ENCODE results near the gene ATF4. TPM values are rescaled to one million over a fixed set of nuclear protein-coding genes. Genes with fewer than 3 reads are reported as not detected.

Gene ATF4
- total and polyA plus RNA-seq, 2 of the 13 experiments (the other 11 are each of a cell fraction or from before 2014, with no cell fraction given), result 486 to 1,297 TPM

GRCh38 chr22:39478441-39478850 lies 41.9 kb upstream of the ATF4 start (continued):
- no peak for TF ChIP-seq ZNF619 (CRISPR knock-in tag; IDR thresholded peaks at IDR 0.05)
- TF ChIP-seq ARNTL (CRISPR knock-in tag; IDR thresholded peaks at IDR 0.05), result 0 out of 2 replicates have a peak, but pooled peaks have one; percentile 41
- TF ChIP-seq NR3C1 (CRISPR knock-in tag; IDR thresholded peaks at IDR 0.05), result no peak
- TF ChIP-seq ZFP62 (CRISPR knock-in tag; IDR thresholded peaks at IDR 0.05), result no peak
- TF ChIP-seq XBP1 (CRISPR knock-in tag; IDR thresholded peaks at IDR 0.05), result no peak
- TF ChIP-seq ZNF724P (CRISPR knock-in tag; IDR thresholded peaks at IDR 0.05; ENCODE audit: borderline replicate concordance), result peak; percentile 73; the same call in 1 of the 2 replicates
- peak; percentile 97 for TF ChIP-seq STAT5B (CRISPR knock-in tag; IDR thresholded peaks at IDR 0.05)
- peak; percentile 38; the same call in 1 of the 2 replicates for TF ChIP-seq ZNF333 (CRISPR knock-in tag; IDR thresholded peaks at IDR 0.05; ENCODE audit: borderline replicate concordance)
- no peak for TF ChIP-seq YY1 (IDR thresholded peaks at IDR 0.05; ENCODE audit: insufficient read depth, insufficient replicate concordance, low read depth, low read length)
- TF ChIP-seq ADNP (CRISPR knock-in tag; IDR thresholded peaks at IDR 0.05), result no peak
- TF ChIP-seq LBX2 (CRISPR knock-in tag; IDR thresholded peaks at IDR 0.05; ENCODE audit: borderline replicate concordance), result peak; percentile 83; the same call in 1 of the 2 replicates
- peak; percentile 49; the same call in 1 of the 2 replicates for TF ChIP-seq SP4 (CRISPR knock-in tag; IDR thresholded peaks at IDR 0.05)
- TF ChIP-seq MAFF (IDR thresholded peaks at IDR 0.05; ENCODE audit: low read depth, low read length), result no peak
- TF ChIP-seq REL (CRISPR knock-in tag; conservative IDR thresholded peaks at IDR 0.05), result no peak
- 0 out of 2 replicates have a peak, but pooled peaks have one; percentile 63 for TF ChIP-seq ZNF589 (CRISPR knock-in tag; conservative IDR thresholded peaks at IDR 0.05)
- peak; percentile 67; the same call in 1 of the 2 replicates for TF ChIP-seq ZNF639 (CRISPR knock-in tag; conservative IDR thresholded peaks at IDR 0.05)
- TF ChIP-seq, protein P1, sequence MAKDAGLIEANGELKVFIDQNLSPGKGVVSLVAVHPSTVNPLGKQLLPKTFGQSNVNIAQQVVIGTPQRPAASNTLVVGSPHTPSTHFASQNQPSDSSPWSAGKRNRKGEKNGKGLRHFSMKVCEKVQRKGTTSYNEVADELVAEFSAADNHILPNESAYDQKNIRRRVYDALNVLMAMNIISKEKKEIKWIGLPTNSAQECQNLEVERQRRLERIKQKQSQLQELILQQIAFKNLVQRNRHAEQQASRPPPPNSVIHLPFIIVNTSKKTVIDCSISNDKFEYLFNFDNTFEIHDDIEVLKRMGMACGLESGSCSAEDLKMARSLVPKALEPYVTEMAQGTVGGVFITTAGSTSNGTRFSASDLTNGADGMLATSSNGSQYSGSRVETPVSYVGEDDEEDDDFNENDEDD (CRISPR knock-in tag; IDR thresholded peaks at IDR 0.05; ENCODE audit: borderline replicate concordance), result no peak
- peak; percentile 69; the same call in 1 of the 3 replicates for TF ChIP-seq MXI1 (IDR thresholded peaks at IDR 0.05; ENCODE audit: borderline replicate concordance, low read depth, low read length)
- TF ChIP-seq PLRG1 (conservative IDR thresholded peaks at IDR 0.05), result no peak
- no peak for TF ChIP-seq BRD4 (CRISPR knock-in tag; IDR thresholded peaks at IDR 0.05)
- TF ChIP-seq ZNF382 (CRISPR knock-in tag; IDR thresholded peaks at IDR 0.05; ENCODE audit: borderline replicate concordance), result no peak
- no peak for TF ChIP-seq SNAPC4 (CRISPR knock-in tag; IDR thresholded peaks at IDR 0.05)
- TF ChIP-seq PAWR (CRISPR knock-in tag; IDR thresholded peaks at IDR 0.05; ENCODE audit: borderline replicate concordance), result no peak

Data from HepG2 (cell line).